H1 (cell line): ENCODE data around the gene LMNTD1. TPM values are rescaled to one million over a fixed set of nuclear protein-coding genes. Genes with fewer than 3 reads are reported as not detected.

Source experiments
- CTCF ChIA-PET: fragments of 300-600 bp; sonication (Branson Sonifier 250); formaldehyde crosslinking; loops from one replicate; lab custom pipeline; 2021; ENCODE audit not compliant: partially characterized antibody; lab: Charles Lee
- POLR2A ChIA-PET: fragments of 300-600 bp; sonication (Branson Sonifier 250); formaldehyde crosslinking; loops from one replicate; lab custom pipeline; 2021; ENCODE audit warnings: inconsistent platforms; ENCODE audit not compliant: partially characterized antibody; lab: Charles Lee
- DNase-seq, 2 experiments: peaks; one replicate each; pipeline versions ENCODE4 v3.0.0 to v3.0.0-alpha.2; 2010 to 2022; ENCODE audit warnings: low spot score in 2 of 2, low read depth in 1 of 2, mixed read lengths in 1 of 2
- FAIRE-seq: peaks from 2 replicates; lab custom pipeline; 2011; peaks lifted over from hg19 to GRCh38; lab: Jason Lieb, UNC
- H2AFZ ChIP-seq: 2 replicates; pipeline ENCODE4 v1.8.1; 2012; ENCODE audit warnings: low read length, inconsistent platforms
- H2AK5ac ChIP-seq: 2 replicates; pipeline ENCODE4 v1.6.1; 2013; ENCODE audit warnings: low read depth, low read length
- H2BK120ac ChIP-seq: replicated peaks from 2 replicates; pipeline ENCODE3; 2013; ENCODE audit warnings: low read depth, low read length, inconsistent platforms
- H2BK12ac ChIP-seq: 2 replicates; pipeline ENCODE4 v1.6.1; 2013; ENCODE audit warnings: low read depth, low read length
- H2BK15ac ChIP-seq: 2 replicates; pipeline ENCODE4 v1.6.1; 2013; ENCODE audit warnings: low read length
- H2BK20ac ChIP-seq: 2 replicates; pipeline ENCODE4 v1.6.1; 2013; ENCODE audit warnings: low read length
- H2BK5ac ChIP-seq: 2 replicates; pipeline ENCODE4 v1.6.1; 2013; ENCODE audit warnings: low read depth, low read length
- H3K14ac ChIP-seq: 2 replicates; pipeline ENCODE4 v1.6.1; 2013; ENCODE audit warnings: inconsistent platforms; ENCODE audit not compliant: insufficient read length
- H3K18ac ChIP-seq: 2 replicates; pipeline ENCODE4 v1.6.1; 2013; ENCODE audit warnings: low read length; ENCODE audit errors: extremely low read depth
- H3K23ac ChIP-seq: 2 replicates; pipeline ENCODE4 v1.6.1; 2013; ENCODE audit warnings: inconsistent platforms; ENCODE audit not compliant: insufficient read length
- H3K23me2 ChIP-seq: 2 replicates; pipeline ENCODE4 v1.6.1; 2013; ENCODE audit warnings: low read depth, low read length
- H3K27ac ChIP-seq: 2 replicates; pipeline ENCODE4 v1.6.1; 2011; ENCODE audit warnings: low read depth, low read length, inconsistent platforms
- H3K27me3 ChIP-seq, 4 experiments: replicated peaks in 1 of 4; 1 replicate in 1 of 4; 2 replicates in 3 of 4; pipeline versions ENCODE4 v1.6.1 to v1.8.1; 2011 to 2013; ENCODE audit warnings: low read length in 3 of 4, mild to moderate bottlenecking in 3 of 4, inconsistent platforms in 2 of 4, mixed read lengths in 2 of 4, moderate library complexity in 1 of 4; ENCODE audit not compliant: control insufficient read depth in 3 of 4, insufficient read depth in 3 of 4; ENCODE audit errors: extremely low read depth in 1 of 4
- H3K36me3 ChIP-seq, 4 experiments: 2 replicates each; pipeline versions ENCODE4 v1.6.1 to v1.8.1; 2011 to 2013; ENCODE audit warnings: mild to moderate bottlenecking in 4 of 4, low read length in 3 of 4, moderate library complexity in 2 of 4, control low read depth in 1 of 4, inconsistent platforms in 1 of 4; ENCODE audit not compliant: insufficient read depth in 4 of 4, control insufficient read depth in 2 of 4
- H3K4ac ChIP-seq: replicated peaks from 2 replicates; pipeline ENCODE3; 2013; ENCODE audit warnings: low read length, low read depth, mixed read lengths, inconsistent platforms; ENCODE audit not compliant: insufficient read length
- H3K4me1 ChIP-seq, 4 experiments: replicated peaks in 1 of 4; 1 replicate in 1 of 4; 2 replicates in 3 of 4; pipeline versions ENCODE4 v1.6.1 to v1.8.1; 2011 to 2013; ENCODE audit warnings: low read length in 3 of 4, inconsistent platforms in 2 of 4, mixed read lengths in 1 of 4; ENCODE audit not compliant: insufficient read depth in 4 of 4, control insufficient read depth in 3 of 4
- H3K4me2 ChIP-seq, 2 experiments: 2 replicates each; pipeline versions ENCODE4 v1.6.1 to v1.8.1; 2011 to 2013; ENCODE audit warnings: low read depth in 2 of 2, low read length in 2 of 2, control low read depth in 1 of 2, inconsistent platforms in 1 of 2, mild to moderate bottlenecking in 1 of 2; ENCODE audit not compliant: insufficient read depth in 1 of 2
- H3K4me3 ChIP-seq, 4 experiments: fragments of 200-600, 300-600 bp in 1 of 4; sonication (generic), shearing (Covaris generic), sonication (Bioruptor Twin) in 1 of 4; 2 replicates each; pipeline versions ENCODE4 v1.5.1 to v1.8.1; 2011 to 2016; ENCODE audit warnings: low read length in 4 of 4, low read depth in 3 of 4, control low read depth in 2 of 4, inconsistent platforms in 2 of 4, mild to moderate bottlenecking in 2 of 4, mixed read lengths in 1 of 4, moderate library complexity in 1 of 4; ENCODE audit not compliant: insufficient read depth in 2 of 4; ENCODE audit errors: extremely low read depth in 1 of 4
- H3K56ac ChIP-seq: replicated peaks from 2 replicates; pipeline ENCODE3; 2013; ENCODE audit warnings: low read depth, mild to moderate bottlenecking, mixed read lengths, low read length, inconsistent platforms; ENCODE audit not compliant: insufficient read length
- H3K79me1 ChIP-seq: 2 replicates; pipeline ENCODE4 v1.6.1; 2013; ENCODE audit warnings: low read depth, low read length, control low read depth
- H3K79me2 ChIP-seq, 2 experiments: 2 replicates each; pipeline versions ENCODE4 v1.6.1 to v1.8.1; 2012 to 2013; ENCODE audit warnings: low read length in 2 of 2, mild to moderate bottlenecking in 2 of 2, inconsistent platforms in 1 of 2; ENCODE audit not compliant: insufficient read depth in 2 of 2, control insufficient read depth in 1 of 2
- H3K9ac ChIP-seq, 4 experiments: replicated peaks in 1 of 4; 1 replicate in 1 of 4; 2 replicates in 3 of 4; pipeline versions ENCODE4 v1.6.1 to v1.8.1; 2011 to 2013; ENCODE audit warnings: low read depth in 3 of 4, low read length in 3 of 4, control low read depth in 2 of 4, mild to moderate bottlenecking in 2 of 4, moderate library complexity in 2 of 4, inconsistent platforms in 1 of 4; ENCODE audit errors: extremely low read depth in 1 of 4
- H3K9me3 ChIP-seq, 2 experiments: 2 replicates each; pipeline versions ENCODE4 v1.6.1 to v1.8.1; 2012 to 2013; ENCODE audit warnings: mild to moderate bottlenecking in 2 of 2, moderate library complexity in 2 of 2, control low read depth in 1 of 2, inconsistent platforms in 1 of 2, low read depth in 1 of 2, low read length in 1 of 2, mixed read lengths in 1 of 2; ENCODE audit not compliant: insufficient read depth in 2 of 2
- H4K20me1 ChIP-seq, 2 experiments: replicated peaks in 1 of 2; 2 replicates each; pipeline versions ENCODE3 to v1.8.1; 2011 to 2013; ENCODE audit warnings: inconsistent platforms in 2 of 2, low read length in 2 of 2, mild to moderate bottlenecking in 1 of 2; ENCODE audit not compliant: insufficient read depth in 2 of 2, control insufficient read depth in 1 of 2
- H4K5ac ChIP-seq: 2 replicates; pipeline ENCODE4 v1.6.1; 2013; ENCODE audit warnings: low read length, low read depth, mixed read lengths, inconsistent platforms; ENCODE audit not compliant: insufficient read length
- H4K8ac ChIP-seq: 2 replicates; pipeline ENCODE4 v1.8.0; 2013; ENCODE audit warnings: mild to moderate bottlenecking, moderate library complexity, low read length, inconsistent platforms; ENCODE audit not compliant: insufficient read depth; ENCODE audit errors: extremely low read depth
- H4K91ac ChIP-seq: replicated peaks from 2 replicates; pipeline ENCODE3; 2013; ENCODE audit warnings: low read length, mixed read lengths, inconsistent platforms; ENCODE audit not compliant: insufficient read length
- JUND ChIP-seq: IDR thresholded peaks from 2 replicates; pipeline ENCODE4 v1.6.1; 2011; ENCODE audit warnings: mild to moderate bottlenecking, improper control_type of control experiment, low read length
- KDM4A ChIP-seq: IDR thresholded peaks from one replicate; pipeline ENCODE4 v1.7.1; 2012; ENCODE audit warnings: low read depth, mild to moderate bottlenecking, moderate library complexity, low read length, inconsistent platforms; ENCODE audit not compliant: severe bottlenecking
- RAD21 ChIP-seq, 2 experiments: IDR thresholded peaks in 1 of 2; conservative IDR thresholded peaks in 1 of 2; 2 replicates each; pipeline ENCODE4 v1.6.1; 2011; ENCODE audit warnings: low read depth in 2 of 2, low read length in 2 of 2, improper control_type of control experiment in 1 of 2, inconsistent platforms in 1 of 2, mild to moderate bottlenecking in 1 of 2, moderate library complexity in 1 of 2
- SUZ12 ChIP-seq: fragments of 200-600 bp; sonication (generic); IDR thresholded peaks from 2 replicates; pipeline ENCODE4 v1.6.1; 2012; ENCODE audit warnings: mild to moderate bottlenecking, inconsistent platforms, low read length, moderate library complexity, mixed read lengths
- WGBS, 2 experiments: shearing (Covaris generic) in 1 of 2; methylation state at CpG; one replicate each; pipeline versions ENCODE4 v1.1.6 to v1.1.7; 2013 to 2015; ENCODE audit warnings: low lambda C conversion rate in 2 of 2, mixed read lengths in 2 of 2, inconsistent platforms in 1 of 2, low coverage in 1 of 2, missing lambda C conversion rate in 1 of 2; ENCODE audit not compliant: insufficient replicate concordance in 2 of 2, insufficient coverage in 1 of 2, insufficient read length in 1 of 2; ENCODE audit errors: extremely low coverage in 1 of 2, missing lambda C conversion rate in 1 of 2; 5-methylcytosine and 5-hydroxymethylcytosine counted together
- polyA plus RNA-seq, 7 experiments: library from polyadenylated mRNA; depleted of rRNA in 3 of 7; stranded (reverse) in 5 of 7; unstranded in 2 of 7; fragments of >200 nt in 5 of 7; fragments of 200-250 nt in 2 of 7; gene quantifications; 1 replicate in 5 of 7; 2 replicates in 1 of 7; 4 replicates in 1 of 7; pipeline versions ENCODE4 v1.2.1 to v1.2.3, GENCODE V29; 2011 to 2013; ENCODE audit warnings: missing spikeins in 2 of 7, mixed read lengths in 2 of 7
- total RNA-seq: library from RNA; stranded (reverse); fragmentation: NEBNext Ultra II Directional; extraction: Animal tissue kit (Norgen Biotek cat#: 25700); gene quantifications from 2 replicates; pipeline ENCODE4 v1.2.1, GENCODE V29; 2021
- TF ChIP-seq, protein P1 (sequence below), 3 experiments: IDR thresholded peaks; 1 replicate in 2 of 3; 2 replicates in 1 of 3; pipeline versions ENCODE4 v1.5.1 to v1.6.1; 2011; ENCODE audit warnings: low read length in 3 of 3, mild to moderate bottlenecking in 3 of 3, inconsistent platforms in 2 of 3, low read depth in 1 of 3, moderate library complexity in 1 of 3; ENCODE audit not compliant: insufficient read depth in 1 of 3; ENCODE audit errors: control extremely low read depth in 1 of 3

LMNTD1 gene
- total and polyA plus RNA-seq, 2 of the 8 experiments (the other 6 are each of a cell fraction or from before 2014, with no cell fraction given) = not detected

DNA sequence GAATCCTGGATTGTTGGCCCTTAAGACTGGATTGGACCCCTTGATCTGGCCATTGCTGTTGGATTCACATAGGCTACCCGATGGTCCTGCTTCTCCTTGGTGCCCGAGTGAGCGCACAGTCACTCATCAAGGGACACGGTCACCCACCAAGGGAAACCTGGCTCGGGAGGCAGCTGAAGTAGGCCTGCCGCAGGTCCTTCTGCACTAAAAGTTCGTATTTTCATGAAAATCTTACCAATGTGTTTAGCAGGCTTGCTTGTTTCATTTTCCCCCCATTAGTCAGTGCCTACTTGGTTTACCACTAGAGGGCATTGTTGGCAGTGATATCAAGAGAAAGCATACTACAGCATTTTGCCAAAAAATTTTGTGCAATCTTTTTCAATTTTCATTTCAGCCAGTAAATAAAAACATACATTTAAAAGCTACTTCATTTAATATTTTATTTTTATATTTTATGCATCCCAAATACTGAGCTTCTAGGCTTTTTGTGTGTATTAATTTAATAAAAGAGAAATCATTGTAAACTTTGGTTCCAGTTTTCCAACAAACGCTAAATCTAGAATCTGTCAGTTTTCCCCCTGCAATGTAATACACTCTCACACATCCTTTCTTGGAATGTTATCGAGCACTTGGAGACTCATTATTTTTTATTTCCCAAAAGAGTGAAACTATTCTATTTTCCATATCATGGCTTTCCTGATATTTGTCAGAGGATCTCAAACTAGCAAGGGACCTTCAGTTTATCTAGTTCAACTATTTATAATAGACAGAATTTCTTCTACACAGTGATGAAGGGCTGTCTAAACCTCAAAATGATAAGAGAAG is 116.7 kb downstream of the LMNTD1 start:
- no peaks in the 10 kb centered on the region for H3K27me3 ChIP-seq
- peak overlapping the region in 1 of 2 experiments; percentile 38; a peak in 1 of 4 replicates for H3K4me2 ChIP-seq
- no peak overlapping the region for H3K14ac ChIP-seq
- no peak overlapping the region for H2BK20ac ChIP-seq
- no peak overlapping the region for H4K5ac ChIP-seq
- CTCF ChIA-PET = interaction anchor here (0.6 to 3.1 kb wide), 22 partner anchors 10 to 655 kb away, joined by 3 to 12 read pairs (median 4); no protein-coding TSS in a partner anchor
- FAIRE-seq (peak; percentile 87), DNase-seq (peak in 1 of 2 experiments; percentile 54)
- H3K79me1 ChIP-seq = no peaks in the 10 kb centered on the region
- H2AK5ac ChIP-seq = no peak overlapping the region
- H3K18ac ChIP-seq = no peak overlapping the region
- H3K4me3 ChIP-seq = no peak overlapping the region
- H4K20me1 ChIP-seq = no peaks in the 10 kb centered on the region
- H3K9ac ChIP-seq = no peak overlapping the region
- H3K9me3 ChIP-seq = no peaks in the 10 kb centered on the region; a peak in 1 of 4 replicates
- no peak overlapping the region for H3K4ac ChIP-seq
- POLR2A ChIA-PET = no interaction called here
- no peak overlapping the region; the same call in 1 of the 2 replicates for H3K27ac ChIP-seq
- no peaks in the 10 kb centered on the region for H3K23me2 ChIP-seq
- H2BK120ac ChIP-seq = no peak overlapping the region
- H3K4me1 ChIP-seq = peaks cover 0 to 3% (median 0%) of the 10 kb centered on the region in 4 experiments; a peak in 2 of 7 replicates
- no peaks in the 10 kb centered on the region for H3K36me3 ChIP-seq
- TF ChIP-seq RAD21 (IDR thresholded peaks at IDR 0.05 in 1 of 2, conservative IDR thresholded peaks at IDR 0.05 in 1 of 2; ENCODE audit: low read depth in 2 of 2, low read length in 2 of 2) (peak; percentile 86 to 88), SUZ12 (no peak), JUND (0 out of 2 replicates have a peak, but pooled peaks have one; percentile 28), KDM4A (no peak)
- TF ChIP-seq, protein P1, sequence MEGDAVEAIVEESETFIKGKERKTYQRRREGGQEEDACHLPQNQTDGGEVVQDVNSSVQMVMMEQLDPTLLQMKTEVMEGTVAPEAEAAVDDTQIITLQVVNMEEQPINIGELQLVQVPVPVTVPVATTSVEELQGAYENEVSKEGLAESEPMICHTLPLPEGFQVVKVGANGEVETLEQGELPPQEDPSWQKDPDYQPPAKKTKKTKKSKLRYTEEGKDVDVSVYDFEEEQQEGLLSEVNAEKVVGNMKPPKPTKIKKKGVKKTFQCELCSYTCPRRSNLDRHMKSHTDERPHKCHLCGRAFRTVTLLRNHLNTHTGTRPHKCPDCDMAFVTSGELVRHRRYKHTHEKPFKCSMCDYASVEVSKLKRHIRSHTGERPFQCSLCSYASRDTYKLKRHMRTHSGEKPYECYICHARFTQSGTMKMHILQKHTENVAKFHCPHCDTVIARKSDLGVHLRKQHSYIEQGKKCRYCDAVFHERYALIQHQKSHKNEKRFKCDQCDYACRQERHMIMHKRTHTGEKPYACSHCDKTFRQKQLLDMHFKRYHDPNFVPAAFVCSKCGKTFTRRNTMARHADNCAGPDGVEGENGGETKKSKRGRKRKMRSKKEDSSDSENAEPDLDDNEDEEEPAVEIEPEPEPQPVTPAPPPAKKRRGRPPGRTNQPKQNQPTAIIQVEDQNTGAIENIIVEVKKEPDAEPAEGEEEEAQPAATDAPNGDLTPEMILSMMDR (IDR thresholded peaks at IDR 0.05; ENCODE audit: control extremely low read depth in 1 of 3, insufficient read depth in 1 of 3, low read depth in 1 of 3, low read length in 3 of 3) = peak in 2 of 3 experiments; percentile 69 to 77; a peak in 3 of 4 replicates
- no peak overlapping the region for H3K56ac ChIP-seq
- H3K79me2 ChIP-seq = no peaks in the 10 kb centered on the region
- H3K23ac ChIP-seq = no peak overlapping the region
- H2BK5ac ChIP-seq = 0 out of 2 replicates have a peak overlapping the region, but pooled peaks have one; percentile 12
- H4K8ac ChIP-seq = no peak overlapping the region; the same call in 1 of the 2 replicates
- H4K91ac ChIP-seq = no peak overlapping the region
- H2AFZ ChIP-seq = peak overlapping the region; percentile 99
- H2BK15ac ChIP-seq = no peak overlapping the region
- H2BK12ac ChIP-seq = no peak overlapping the region
- WGBS, 2 experiments = 67% methylated on average over 9 of the region's 9 CpGs; no CpG with 5 or more reads in 1 of the 2 experiments
